ENCODE data around the gene GUK1.

The GUK1 gene

DNA sequence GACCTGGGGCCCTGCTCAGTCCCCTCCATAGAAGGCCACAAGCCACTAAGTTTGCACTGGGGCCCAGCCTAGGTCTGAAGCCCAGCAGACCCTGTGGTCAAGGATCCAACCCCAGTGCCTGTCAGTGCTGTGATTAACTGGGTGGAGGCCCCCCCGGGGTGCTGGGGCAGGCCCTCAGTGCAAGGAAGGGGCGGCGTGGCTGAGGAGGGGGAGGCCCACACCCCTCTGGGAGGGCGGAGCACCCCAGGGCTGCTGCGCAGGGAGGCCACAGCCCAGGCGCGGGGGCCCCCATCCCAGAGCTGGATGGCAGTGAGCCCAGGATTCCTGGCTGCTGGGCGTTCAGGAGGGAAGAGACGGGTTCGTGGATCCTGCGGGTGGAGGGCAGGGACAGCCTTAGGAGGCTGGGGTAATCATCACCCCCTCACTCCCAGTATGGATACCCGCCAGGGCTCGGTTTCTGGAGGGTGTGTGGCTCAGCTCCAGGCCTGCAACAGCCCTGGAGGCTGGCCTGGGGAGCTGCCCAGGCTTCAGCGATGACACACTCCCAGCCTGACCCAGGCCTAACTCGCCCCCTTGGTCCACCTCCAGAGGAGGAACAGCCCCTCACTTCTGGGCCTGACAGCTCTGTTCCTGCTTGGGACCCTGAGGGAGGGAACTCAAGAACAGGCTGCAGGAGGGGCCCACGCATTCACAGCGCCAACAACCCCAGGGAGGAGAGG, 10.5 kb downstream of the GUK1 start:
- DNase-seq = no peak

DNA sequence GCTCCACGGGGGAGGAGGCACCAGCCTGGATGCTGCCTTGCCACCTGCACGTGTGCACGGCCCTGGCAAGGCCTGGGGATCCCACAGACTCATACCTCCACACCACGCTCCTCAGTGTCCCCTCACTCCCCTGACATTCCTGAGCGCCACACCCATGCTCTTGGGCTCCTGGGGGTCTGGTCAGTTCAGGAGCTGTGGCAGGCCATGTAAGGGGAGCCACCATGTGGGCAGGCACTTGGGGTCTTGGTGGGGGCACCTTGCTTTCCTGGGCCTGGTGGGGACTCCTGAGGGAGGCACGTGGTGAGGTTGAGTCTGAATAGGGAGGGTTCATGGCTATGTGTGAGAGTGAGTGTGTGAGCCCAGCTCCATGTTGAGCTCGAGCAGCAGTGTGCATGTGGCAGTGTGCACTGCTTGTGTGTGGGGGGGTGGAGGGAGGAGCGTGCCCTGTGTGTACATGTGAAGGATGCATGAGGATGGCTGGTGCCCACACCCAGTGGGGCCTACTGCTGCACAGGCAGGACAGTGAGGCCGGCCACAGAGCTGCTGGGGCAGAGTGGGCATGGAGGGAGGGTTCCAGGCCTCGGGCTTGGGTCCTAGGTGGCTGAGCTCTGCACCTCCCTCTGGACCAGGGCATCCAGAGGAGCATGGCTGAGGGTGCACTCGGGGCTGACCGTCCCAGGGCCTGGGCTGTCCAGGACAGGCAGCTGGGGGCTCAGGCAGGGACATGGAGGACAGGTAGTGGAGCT, 11.3 kb downstream of the GUK1 start:
- DNase-seq = no peak

DNA sequence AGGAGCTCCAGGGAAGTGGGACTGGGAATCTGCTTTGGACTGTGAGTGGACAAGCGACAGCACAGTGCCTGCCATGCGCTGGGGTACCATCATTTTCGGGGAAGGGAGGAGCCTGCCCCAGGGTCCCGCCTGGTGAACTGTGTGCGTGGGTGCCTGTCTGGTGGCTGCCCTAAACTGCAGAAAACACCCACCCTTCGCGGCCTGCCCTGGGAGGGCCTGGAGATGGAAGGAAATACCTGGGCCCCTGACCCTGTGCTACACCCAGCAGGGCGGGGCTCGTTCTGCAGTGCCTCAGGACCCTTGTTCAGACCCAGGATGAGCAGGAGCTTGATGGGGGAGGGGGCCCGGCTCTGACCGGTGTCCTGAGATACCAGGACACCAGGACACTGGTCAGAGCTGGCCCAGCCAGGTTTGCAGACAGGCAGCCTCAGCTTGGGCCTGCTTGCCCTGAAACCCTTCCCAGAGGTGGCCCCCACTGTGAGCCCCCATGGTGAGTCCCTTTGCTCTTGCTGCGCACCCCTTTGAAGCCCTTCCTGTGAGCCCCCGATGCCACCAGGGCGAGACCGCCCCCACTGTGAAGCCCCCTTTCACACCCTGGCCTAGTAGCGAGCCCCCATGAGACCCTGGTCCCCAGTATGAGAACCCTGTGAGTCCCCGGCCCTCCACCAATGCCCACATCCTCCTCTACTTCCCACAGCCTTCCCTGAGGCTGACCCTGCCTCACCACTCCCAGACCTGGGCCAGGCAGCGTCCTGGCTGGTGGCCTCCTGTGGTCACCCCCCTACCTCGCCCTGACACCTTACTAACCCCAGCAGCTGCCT, 12.2 kb downstream of the GUK1 start:
- no peak for DNase-seq

DNA sequence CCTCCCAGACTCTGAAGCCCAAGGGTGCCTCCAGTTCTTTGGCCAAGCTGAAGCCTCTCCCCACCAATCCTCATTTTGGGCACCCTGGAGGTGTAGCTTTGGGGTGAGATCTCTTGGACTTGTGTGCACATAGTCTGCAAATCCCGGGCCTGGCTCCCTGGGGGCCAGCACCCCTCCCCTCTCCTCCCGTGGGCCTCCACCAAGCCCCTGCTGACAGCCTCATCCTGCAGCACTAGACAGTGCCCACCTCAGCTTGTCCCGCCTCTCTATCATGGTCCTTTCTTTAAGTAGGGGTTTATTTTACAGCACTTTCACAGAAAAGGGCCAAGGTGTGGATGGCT, 12.8 kb downstream of the GUK1 start:
- no peak for DNase-seq

DNA sequence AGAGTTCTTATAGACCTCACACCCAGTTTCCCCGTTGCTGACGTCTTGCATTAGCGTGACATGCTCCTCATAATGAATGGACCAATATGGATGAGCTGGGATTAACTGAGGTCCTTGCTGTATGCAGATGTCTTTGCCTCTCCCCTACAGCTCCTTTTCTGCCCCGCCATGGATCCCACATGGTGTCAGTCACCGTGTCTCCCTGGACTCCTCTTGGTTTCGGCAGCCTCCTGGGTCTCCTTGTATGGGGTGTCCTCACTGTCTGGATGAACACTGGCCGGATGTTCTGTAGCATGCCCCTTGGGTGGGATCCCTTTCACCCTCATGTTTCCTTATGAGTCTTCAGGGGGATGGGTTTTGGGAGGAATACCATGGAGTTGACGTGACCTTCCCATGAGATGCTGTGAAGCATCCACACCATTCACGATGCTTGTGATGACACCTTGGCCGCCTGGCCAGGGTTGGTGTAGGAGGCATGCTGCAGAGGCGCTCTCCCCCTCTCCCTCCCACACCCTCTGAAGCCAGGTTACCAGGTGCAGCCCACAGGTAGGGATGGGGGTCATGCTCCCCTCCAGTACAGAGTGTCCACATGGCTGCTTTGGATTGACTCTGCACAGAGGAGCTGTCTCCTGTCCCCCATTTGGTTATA, 14.1 kb downstream of the GUK1 start:
- DNase-seq = no peak

DNA sequence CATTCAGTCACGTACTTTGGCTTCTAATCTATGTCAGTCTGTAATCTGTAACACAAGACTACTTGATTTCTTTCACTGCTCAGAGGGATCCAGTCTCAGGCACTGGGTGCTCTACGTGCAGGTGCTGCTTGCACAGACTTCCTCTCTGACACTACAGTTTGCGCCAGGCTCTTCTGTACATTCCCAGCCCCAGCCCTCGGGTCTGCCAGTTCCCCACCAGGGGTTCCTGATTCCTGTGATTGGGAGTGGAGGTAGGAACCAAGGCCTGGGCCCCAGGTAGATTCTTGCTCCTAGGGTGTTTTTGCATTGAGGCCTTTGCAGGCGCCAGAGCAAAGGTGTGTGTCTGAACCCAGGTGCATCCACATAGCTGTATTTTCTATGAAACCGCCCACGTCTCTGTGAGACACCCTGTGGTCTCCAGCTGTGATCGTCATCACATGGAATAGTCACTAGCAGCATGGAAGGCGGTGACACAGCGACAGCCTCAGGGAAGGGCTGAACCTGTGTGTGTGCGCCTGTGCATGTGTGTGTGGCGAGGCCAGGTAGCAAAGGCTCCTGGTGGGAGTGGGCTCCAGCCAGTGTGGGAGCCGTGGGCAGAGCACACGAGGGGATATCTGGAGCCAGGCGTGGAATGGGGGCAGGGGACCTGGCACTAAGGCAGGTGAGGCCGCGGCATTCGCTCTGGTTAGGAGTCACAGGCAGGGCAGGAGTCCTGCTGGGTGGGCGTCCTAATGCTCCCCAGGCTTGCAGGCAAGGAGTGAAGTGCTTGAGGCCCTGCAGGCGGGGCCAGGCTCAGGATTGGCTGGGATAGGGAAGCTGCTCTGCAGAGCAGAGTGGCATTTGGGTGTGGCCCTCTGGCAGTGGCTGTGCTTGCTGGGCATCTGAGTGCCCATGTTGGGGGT, 14.8 kb downstream of the GUK1 start:
- no peak for DNase-seq

DNA sequence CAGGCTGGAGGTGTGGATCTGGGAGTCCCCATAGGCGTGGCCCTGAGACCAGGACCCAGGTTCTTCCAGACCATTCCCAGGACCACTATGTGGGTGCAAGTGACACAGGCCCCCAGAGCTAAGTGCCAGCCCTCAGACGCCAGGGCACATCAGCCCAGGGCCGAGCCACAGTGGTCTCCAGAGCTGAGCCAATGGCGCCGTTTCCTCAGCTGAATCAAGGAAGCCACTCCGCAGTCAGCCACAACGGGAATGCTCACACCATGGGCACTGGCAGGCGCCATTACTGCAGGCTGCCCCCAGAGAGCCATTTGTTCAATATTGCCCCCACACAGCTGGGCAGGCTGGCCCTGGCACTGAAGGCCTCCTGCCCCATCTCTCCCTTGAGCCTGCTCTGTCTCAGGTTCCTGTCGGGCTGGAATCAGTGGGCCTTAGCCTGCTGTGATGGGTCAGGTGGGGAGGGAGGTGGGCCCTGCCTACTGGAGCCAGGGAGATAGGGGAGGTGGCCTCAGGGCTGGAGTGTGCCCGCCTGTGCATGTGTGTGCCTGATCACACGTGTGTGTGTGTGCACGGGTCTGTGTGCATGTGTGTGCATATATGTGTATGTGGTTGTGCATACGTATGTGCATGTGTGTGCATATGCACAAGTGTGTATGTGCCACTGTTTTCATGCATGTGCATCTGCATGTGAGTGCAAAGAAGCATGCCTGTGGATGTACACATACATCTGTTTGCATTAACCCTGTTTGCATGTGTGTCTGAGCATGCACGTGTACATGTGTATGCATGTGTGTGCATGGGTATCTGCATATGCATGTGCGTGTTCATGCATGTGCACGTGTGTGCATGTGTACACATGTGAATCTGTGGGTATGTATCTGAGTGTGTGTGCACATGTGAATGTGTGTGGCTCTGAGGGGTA, 15.8 kb downstream of the GUK1 start:
- DNase-seq = no peak

DNA sequence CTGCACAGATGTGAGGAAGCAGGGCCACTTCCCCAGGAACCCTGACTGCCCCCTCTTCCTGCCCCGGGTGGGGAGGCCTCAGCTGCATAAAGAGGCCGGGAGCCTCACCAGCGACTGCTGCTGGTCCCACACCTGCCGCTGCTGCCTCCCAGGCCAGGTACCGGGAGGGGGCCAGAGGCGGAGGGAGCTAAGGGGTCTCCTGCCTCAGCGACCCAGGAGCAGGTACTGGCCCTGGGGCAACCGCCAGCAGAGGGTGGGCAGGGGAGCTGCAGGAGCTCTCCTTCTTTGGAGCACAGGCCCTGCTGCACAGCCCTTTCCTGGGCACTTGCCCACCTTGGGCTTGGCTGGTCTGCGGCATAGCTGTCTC, 16.4 kb downstream of the GUK1 start:
- no peak for DNase-seq

DNA sequence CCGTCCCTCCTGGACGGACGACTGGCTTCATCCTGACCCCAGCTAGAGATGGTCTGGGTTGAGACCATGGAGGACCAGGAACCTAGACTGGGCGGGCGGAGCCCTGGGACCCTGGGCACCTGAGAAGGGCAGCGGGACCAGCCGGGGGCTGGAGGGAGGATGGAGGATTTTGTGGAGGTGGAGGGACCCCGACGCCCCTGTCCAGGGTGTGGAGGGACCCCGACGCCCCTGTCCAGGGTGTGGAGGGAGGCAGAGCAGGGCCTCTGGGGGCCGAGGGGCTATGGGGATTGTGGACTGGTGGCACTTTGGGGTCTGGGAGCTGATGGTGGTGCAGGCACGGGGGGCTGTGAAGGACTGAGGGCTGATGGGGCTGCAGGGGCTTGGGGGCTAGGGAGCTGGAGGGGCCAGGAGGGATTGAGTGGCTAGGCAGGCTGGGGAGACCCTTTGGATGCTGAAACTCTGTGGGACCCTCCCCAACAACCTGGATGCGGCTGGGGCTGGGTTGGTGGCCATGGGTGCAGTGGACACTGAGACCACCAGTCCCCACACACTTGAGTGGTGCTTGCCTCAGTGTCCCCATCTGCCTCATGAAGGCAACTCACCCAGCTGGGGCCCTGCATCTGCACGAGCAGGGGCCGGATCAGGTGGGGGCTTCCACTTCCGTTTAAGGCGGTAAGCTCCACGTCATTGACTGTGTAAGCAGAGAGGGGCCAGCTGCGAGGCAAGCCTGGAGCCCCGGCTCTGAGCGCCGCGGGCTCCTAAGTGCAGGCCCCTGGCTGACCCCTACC, 17.1 kb downstream of the GUK1 start:
- DNase-seq = no peak

DNA sequence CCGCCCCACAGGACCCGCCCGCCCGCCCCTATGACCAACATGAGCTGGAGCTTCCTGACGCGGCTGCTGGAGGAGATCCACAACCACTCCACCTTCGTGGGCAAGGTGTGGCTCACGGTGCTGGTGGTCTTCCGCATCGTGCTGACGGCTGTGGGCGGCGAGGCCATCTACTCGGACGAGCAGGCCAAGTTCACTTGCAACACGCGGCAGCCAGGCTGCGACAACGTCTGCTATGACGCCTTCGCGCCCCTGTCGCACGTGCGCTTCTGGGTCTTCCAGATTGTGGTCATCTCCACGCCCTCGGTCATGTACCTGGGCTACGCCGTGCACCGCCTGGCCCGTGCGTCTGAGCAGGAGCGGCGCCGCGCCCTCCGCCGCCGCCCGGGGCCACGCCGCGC, 17.6 kb downstream of the GUK1 start:
- no peak for DNase-seq

DNA sequence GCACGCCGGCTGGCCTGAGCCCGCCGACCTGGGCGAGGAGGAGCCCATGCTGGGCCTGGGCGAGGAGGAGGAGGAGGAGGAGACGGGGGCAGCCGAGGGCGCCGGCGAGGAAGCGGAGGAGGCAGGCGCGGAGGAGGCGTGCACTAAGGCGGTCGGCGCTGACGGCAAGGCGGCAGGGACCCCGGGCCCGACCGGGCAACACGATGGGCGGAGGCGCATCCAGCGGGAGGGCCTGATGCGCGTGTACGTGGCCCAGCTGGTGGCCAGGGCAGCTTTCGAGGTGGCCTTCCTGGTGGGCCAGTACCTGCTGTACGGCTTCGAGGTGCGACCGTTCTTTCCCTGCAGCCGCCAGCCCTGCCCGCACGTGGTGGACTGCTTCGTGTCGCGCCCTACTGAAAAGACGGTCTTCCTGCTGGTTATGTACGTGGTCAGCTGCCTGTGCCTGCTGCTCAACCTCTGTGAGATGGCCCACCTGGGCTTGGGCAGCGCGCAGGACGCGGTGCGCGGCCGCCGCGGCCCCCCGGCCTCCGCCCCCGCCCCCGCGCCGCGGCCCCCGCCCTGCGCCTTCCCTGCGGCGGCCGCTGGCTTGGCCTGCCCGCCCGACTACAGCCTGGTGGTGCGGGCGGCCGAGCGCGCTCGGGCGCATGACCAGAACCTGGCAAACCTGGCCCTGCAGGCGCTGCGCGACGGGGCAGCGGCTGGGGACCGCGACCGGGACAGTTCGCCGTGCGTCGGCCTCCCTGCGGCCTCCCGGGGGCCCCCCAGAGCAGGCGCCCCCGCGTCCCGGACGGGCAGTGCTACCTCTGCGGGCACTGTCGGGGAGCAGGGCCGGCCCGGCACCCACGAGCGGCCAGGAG, 18.3 kb downstream of the GUK1 start:
- no peak for DNase-seq

DNA sequence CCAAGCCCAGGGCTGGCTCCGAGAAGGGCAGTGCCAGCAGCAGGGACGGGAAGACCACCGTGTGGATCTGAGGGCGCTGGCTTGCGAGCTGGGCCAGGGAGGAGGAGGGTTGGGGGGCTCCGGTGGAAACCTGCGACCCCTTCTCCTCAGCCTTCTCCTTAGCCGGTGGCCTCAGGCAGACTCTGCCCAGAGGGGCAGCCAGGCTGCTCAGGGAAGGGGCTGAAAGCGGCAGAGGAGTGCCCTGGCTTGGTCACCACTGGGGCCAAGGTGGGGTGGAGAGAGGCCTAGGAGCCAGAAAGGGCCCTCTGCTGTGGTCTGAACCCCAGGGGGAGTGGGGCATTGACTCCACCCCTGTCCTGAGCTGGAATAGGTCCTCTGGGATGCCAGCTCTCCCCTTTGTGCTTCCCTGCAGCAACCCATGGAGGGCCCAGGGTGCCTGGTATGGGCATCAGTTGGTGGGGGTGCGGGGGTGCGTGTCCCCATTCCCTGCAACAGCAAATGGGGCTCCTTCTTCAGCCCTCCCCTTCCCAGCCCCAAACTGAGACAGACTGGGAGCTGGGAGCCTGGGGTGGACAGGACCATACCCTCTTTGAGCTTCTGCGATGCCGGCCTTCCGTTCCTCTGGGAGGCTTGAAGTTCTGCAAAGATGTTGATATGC, 19.1 kb downstream of the GUK1 start:
- no peak for DNase-seq

DNA sequence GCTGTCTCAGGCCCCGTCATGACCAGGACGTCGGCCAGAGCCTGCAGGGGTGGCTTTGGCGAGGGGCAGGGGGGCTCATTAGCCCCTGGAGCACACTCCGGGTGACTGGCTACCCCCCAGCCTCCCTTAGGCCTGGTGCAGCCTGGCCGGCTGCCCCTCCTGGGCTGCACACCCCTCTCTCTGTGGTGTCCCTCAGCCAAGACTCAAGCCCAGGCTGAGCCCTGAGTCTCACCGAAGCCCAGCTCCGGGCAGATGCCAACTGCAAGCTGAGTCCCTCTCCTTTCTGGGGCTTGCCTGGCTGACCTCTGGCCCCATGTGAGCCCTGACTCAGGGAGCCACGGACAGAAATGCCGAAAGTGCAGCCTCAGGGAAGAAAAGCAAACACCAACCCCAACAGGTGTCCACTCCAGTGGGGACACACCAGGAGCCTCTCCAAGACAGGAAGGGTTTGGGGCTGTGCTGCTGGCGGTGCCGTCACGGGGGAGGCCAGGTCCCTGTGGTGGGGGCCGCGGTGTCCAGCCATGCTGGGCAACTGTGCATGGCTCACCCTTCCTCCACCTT, 20.2 kb downstream of the GUK1 start:
- no peak for DNase-seq

DNA sequence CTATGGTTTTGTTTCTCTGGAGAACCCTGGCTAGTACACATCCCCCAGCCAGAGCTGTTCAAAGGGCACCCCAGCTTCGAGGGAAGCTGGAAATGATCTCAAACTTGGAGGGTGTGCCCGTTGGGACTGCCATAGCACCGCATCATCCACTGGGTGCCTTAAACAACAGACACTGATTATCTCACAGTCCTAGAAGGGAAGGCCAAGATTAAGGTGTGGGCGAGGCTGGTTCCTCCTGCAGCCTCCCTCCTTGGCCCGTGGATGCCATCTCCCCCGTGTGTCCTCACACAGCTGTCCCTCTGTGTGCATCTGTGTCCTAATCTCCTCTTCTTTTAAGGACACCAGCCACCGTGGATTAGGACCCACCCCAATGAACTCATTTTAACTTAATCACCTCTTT, 21.3 kb downstream of the GUK1 start:
- DNase-seq = no peak

DNA sequence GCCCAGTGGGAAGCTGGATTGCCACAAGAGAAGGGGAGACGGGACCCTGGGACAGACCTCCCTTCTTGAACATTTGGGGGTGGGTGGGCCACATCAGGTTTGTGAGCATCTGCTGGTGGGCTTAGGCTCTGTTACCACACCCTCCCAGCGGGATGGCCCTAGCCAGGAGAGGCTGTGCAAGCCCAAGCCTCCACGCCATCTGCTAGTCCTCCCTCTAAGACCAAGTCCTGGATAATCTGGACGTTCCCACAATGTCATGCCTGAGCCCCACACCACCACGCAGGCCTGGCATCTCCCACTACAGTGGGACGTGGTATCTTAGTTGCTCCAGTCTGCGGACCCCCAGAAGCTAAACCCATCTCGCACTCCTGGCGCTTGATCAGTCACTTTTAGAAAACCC, 21.8 kb downstream of the GUK1 start:
- DNase-seq = no peak

DNA sequence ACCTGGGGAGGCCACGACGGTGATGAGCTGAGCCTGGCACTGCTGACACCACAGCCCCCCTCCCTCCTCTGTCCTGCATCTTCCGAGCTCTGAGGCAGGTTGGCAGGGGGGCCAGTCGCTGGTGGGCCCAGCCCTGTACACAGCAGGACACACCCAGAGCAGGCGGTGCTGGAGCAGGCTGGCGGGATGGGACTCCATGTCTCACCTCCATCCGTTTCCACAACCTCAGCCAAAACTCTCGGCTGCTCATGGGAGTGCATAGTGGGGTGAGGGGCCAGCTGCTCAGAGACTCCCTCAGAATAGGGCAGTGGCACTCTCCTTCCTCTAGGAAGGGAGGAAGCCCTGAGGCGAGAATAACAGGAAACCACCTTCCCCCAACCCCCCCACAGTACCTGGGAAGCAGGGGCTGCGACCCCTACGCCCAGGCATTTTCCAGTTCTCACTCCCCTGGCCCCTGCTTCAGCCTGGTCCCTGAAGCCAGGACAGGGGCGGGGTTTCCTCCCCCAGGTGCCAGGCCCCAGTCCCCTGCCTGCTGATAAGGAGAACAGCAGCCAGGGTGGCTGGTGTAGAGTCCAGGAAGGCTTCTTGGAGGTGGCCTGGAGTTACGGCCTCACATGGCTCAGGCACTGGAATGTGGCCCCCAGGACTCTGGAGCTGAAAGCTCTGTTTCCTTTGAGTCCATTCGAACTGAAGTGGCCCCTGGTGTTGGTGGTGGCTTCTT, 22.4 kb downstream of the GUK1 start:
- no peak for DNase-seq

DNA sequence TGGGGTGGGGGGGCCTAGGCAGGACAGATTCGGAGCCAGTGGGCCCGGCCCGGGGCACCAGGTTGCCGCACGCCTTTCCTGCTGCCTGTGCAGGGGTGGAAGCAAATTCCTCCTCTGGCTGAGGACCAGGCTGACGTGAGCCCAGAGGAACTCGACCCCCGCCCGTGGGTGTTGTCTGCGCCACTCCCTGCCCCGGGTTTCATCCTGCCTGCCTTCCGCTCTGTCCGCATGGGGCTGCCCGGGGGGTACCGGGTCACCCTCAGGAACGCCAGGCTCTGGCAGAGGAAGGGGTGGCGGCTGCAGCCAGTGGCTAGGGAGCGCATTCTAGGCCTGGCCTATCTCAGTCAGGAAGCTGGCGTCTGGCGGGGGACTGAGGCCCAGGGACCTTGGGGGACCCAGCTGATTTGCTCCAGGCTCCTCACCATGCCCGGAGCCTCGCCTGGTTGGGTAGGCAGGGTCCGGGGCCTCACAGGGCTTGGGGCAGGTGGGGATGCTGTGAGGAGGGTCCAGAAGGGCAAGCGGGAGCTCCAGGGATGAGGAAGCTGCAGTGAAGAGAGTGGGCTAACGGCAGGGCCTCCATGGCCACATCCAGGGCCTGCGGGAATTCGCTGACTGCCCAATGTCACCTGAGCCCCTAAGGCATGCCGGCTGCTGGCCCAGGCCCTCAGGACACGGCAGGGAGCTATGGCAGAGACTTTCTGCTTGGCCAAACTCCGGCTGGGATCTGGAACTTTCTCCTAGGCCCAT, 23.1 kb downstream of the GUK1 start:
- no peak for DNase-seq

Data from T-helper 9 cell (primary cell).